ENCODE measurements around the gene MARCHF9. TPM values are rescaled to one million over a fixed set of nuclear protein-coding genes. Genes with fewer than 3 reads are reported as not detected.

MARCHF9 gene
- polyA plus RNA-seq, 10 donors: 6.6 to 10.2 (median 7.9) TPM

DNA sequence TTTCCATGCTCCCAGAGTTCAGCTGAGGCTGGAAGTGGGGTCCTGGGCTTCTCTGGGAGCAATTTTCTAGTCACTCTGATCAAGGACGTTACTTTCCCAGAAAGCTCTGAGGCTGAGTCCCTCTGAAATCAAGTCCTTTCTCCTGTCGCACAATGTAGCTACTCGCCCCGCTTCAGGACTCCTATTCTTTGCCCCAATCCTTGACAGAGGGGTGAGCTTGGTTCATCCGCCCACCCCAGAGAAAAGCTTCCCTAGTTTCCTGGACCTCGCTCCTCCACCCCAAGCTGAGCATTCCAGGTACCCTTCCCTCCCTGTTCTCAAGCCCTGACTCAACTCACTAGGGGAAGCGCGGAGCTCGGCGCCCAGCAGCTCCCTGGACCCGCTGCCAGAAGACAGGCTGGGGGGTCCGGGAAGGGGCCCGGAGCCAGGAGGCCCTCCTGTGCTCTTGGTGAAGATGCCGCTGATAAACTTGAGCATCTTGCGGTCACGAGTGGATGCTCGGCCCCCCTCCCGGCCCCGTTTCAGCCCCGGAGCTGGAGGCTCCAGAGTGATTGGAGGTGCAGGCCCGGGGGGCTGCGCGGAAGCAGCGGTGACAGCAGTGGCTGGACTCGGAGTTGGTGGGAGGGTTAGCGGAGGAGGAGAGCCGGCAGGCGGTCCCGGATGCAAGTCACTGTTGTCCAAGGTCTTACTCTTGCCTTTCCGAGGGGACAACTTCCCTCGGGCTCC, 18.0 kb upstream of the MARCHF9 start:
- DNase-seq: no peak

DNA sequence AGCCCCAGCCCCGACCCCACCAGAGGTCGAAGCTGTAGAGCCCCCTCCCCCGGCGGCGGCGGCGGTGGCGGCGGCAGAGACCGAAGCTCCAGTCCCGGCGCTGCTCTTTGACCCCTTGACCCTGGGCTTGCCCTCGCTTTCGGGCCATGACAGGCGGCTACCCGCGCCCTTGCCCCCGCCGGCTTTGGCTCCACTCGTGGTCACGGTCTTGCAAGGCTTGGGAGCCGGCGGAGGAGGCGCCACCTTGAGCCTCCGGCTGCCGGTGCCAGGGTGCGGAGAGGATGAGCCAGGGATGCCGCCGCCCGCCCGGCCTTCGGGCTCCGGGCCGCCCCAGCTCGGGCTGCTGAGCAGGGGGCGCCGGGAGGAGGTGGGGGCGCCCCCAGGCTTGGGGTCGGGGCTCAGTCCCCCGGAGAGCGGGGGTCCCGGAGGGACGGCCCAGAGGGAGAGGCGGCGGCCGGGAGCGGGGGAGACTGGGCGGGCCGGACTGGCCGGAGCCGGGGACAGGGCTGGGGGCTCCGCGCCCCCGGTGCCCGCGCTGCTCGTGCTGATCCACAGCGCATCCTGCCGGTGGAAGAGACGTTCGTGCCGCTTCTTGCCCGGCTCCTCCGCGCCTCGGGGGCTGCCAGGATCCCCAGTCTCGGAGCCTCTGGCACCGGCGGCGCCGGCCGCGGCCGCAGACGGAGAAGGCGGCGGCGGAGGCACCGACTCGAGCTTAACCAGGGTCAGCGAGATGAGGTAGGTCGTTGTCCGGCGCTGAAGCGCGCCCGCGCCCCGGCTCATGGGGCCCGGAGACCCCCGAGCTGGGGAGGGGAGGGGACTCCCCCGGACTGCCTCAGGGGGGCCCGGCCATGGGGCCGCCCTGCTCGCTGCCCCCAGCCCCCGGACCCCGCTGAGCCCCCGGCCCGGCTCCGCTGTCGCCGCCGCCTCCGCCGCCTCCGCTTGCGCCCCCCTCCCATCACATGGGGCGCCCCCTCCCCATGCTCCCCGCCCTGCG, 17.1 kb upstream of the MARCHF9 start:
- peak in 1 of 3 donors; percentile 64 for DNase-seq

DNA sequence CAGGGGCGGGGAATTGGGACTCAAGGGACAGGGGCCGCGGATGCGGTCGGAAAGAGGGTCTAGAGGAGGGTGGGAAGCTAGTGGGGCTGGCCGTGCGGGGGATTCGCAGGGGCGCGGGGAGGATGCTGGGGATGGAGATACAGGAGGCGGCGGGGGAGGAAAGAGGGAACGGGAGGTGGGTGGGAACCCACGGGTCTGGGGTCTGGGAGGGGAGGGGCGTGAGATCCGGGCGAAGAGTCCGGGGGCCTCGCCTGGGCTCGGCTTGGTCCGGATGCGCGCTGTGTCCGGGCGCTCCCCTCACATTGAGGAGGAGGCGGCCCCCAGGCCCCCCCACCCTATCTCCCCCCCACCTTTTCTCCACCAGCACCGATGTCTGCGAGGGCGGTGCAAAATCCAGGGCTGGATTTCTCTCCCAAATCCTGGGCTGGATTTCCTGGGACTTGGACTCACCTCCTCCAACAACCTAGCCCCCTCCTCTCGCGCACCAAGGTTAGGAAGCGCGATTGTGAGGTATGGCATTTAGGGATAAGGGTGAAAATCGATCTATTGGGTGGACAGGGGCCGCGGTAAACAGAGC, 16.2 kb upstream of the MARCHF9 start, which contains the start of gene AGAP2:
TSS of gene AGAP2 (minus strand) at position 82 of the 577 bp plus-strand sequence. CDS start 496 bp downstream, outside the sequence.
- DNase-seq: peak in 1 of 3 donors; percentile 81

DNA sequence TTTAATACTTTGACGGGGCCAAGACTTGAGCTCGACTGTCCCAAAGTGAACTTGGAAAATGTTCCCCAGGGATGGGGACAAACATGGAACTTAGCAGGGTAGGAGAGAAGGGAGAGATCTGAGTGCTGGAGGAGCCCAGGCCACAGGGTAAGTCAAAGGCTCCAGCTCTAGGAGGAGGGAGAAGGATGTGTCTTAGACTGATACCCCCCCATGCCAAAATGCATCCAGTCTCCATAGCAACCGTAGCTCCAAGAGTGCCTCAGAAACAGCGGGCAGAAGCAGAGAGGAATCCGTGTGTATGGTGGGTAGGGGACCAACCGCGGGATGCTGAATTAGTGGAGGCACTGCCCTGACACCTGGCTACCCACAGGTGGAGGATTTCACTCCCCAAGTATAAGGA, 15.5 kb upstream of the MARCHF9 start:
- DNase-seq: no peak

DNA sequence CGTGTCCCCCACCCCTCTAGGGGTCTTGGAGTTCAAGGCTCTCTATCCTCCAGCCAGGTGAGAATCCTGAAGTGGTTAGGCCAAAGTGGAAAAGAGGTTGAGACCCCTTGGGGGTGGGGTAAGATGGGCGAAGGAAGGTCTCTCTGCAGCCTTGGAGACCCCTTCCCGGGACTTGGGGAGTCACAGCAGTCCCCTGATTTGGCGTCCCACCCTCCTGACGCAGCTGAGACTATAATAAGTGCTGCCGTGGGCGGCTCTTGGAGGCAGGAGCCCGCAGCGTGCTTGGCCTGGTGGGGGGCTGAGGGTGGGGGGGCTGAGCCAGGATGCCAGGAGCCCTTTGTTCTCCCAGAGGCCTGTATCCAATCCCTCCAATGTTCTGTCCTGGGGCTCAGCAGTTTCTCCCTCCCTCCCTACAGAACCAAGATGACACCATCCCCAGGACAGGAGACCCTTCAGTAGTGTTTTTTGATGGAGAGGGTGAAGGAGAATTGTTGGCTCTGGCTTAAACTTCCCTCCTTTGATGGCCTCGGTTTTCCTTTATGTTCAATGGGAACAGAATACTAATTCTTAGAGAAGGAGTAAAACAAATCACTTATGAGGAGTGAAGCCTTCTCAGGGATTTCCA, 14.9 kb upstream of the MARCHF9 start:
- DNase-seq: no peak

DNA sequence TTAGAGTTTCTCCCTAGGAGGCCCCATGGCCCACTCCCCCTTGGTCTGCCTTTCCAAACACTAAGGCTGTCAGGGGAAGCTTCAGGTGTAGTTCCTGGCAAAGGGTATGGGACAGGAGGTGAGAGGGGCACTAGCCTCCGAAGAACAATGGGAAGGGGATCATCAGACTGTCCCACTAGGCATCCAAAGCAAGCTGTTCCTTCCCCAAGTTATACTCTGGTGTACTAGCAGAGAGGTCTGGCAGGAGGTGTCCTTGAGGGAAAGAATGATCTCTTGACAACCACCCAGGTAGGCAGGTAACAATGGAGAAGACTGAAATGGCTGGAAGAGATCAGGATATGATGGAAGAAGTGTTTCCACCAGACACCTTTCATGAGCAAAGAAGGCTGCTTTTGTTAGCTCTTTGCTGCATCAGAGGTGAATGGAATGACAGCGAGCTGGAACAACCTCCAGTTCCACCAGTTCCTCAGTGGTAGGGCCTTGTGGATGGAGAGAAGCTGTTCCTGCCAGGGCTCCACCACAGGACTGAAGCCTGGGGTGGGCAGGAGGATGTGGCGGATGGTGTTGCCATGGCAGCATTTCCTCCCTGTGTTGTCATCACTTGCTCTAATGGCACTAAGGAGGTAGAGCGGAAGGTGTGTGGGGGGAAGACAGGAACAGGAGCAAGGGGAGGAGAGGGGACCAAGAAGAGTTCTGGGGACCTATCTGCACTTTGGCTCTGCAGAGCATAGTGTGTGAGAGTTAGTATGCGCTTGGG, 14.1 kb upstream of the MARCHF9 start:
- DNase-seq: no peak

DNA sequence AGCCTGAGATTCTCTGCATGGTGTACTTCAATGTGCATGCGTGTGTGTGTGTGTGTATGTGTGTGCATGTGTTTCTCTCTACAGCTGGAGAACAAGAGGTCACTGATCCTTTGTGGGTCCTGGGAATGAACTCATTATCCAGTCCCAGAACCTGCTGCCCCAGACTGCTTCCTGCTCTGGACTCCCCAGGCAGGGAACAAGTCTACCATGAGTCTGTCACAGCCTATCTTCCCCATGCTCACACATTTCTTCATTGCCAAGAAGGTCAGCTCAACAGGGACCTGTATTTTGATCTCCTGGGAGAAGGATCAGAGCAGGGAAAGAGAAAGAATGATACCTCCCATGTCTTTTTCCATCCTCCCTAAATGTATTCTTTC, 13.5 kb upstream of the MARCHF9 start:
- no peak for DNase-seq

DNA sequence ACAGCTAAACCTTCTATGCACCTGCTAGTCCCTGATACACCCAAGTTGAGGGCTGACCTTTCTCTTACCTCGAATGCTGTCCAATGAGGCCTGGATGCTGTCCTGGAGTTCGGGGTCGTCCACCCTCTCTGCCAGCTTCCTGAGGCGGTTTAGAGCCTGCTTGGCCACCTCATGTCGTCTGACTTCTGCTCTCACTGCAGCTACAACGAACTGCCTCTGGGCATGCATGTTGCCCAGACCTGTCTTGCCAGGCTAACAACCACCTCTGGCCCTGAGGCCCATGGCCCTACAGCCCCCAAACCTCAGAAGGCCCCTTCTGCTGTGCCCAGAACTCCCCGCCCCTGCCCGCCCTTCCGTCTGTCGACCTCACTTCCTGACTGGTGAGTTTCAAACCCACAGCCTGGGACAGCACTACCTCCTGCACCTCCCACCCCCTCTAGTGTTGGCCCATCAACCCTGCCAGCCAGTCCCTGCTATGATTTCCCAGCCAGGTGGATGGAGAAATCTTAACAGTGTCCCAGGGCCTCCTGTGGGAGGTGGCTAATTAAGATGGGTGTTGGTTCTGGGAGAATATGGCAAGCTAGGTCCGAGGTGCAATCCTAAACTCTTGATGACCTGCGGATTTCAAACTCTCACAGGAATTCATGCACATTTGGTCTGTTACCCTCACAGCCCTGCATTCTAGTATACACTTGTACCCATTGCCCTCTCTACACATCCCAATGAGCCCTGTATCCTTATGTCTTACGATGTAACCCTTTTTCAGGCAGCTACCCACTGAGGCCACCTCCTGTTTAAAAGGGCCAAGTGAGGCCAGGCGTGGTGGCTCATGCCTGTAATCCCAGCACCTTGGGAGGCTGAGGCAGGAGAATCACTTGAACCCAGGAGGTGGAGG, 12.8 kb upstream of the MARCHF9 start:
- DNase-seq: no peak

DNA sequence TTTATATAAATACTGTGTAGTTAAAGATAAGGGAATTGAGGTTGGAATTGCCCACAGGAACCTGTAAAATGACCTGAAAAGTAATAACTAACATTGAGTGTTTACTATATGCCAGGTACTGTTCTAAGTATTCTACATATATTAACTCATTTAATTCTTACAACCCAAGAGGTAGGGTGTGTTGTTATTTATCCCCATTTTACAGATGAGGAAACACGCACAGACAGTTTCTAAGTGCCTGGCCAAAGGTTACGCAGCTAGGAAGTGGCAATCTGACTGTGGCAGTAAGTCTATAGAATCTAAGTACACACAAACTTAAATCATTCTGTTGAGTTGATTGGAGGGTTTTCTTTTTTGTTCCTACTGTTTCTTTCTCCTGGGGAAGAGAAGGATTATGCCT, 11.1 kb upstream of the MARCHF9 start:
- no peak for DNase-seq

DNA sequence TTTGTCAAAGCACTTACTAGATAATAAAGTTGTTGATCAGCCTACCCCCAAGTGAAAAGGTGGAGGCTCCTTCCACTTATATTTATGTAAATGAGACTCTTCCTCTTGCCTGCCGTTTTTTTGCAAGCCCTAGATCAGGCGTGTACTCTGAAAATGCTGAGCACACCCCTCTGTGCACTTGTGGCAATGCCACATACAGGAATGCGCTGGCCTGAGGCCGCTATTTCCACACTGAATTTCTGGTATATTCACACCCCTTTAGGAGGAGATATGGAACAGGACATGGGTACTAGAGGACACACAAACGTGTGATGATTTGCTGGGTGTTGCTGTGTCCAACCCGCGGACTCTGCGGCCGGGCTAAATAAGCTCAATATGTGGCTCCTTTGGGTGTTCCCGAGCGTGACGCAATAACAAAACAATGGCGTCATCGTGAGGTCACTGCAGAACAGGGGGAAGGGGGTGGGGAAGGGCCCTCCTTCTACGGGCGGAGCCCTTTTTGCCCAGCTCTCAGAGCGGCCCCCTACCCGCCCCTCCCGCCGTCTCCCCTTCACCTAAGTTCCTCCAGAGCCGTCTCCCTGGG, 10.6 kb upstream of the MARCHF9 start:
- DNase-seq: no peak

DNA sequence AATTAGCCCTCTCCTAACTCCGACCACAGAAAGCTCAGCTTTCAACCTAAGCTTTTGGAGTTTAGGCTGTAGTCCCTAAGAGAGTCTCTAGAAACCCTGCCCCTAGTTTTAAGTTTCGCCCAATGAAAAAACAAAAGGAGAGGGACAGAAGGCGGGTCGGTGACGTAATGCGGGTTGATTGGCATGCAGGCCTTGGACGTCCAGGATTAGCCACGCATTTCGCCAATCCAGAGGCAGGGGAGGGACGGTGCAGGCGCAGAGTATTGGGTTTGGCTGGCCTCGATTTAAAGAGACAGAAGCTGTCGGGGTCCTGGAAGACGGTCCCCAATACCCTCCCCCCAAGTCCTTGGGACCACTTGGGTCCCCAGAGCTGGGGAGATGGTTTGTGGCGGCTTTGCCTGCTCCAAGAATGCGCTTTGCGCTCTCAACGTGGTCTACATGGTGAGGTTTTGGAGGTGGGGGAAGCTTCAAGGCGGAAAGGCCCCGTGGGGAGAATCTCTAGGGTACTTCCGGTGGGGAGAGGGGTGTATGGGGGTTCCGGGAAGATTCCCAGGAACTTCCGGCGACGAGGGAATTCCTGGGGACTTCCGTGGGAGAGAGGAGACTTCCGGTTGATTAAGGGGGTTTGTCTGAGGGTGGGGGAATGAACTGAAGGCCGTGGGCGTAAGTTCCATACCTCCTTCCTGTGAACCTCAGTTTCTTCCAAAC, 10.0 kb upstream of the MARCHF9 start, which contains the start of gene TSPAN31:
TSS of gene TSPAN31 (plus strand) at position 263 of the 708 bp plus-strand sequence. CDS start at position 379, 116 bp downstream.
- DNase-seq: peak; percentile 98 to 99 (median 99)

DNA sequence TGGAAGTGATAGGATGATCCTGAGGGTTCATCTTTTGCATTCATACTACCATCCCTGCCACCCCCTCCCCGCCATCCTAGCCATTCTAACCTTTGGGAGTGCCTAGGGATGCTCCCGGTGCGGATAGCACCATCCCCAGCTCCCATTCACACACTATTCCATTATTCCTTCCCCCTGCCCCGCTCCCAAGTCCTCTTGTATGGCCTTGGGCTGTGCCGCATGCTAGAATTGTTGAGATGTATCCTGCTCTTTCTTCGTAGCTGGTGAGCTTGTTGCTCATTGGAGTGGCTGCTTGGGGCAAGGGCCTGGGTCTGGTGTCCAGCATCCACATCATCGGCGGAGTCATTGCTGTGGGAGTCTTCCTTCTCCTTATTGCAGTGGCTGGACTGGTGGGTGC, 9.4 kb upstream of the MARCHF9 start:
- no peak for DNase-seq

DNA sequence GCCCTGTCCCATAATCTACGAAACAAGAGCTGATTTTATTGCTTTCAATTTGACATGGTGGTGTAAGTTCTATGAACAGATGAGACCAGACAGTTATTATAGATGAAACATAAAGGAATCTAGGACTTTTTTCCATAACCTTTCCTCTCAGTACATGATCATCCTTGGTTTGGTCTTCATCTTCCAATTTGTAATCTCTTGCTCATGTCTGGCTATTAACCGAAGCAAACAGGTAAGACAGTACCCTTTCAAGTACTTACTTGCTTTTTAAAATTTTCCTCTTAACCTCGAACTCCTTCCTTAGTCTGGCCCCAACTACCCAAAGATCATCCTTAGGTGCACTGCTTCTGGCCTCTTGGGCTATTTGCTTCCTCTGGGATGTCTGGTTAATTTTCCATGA, 8.9 kb upstream of the MARCHF9 start:
- no peak for DNase-seq

DNA sequence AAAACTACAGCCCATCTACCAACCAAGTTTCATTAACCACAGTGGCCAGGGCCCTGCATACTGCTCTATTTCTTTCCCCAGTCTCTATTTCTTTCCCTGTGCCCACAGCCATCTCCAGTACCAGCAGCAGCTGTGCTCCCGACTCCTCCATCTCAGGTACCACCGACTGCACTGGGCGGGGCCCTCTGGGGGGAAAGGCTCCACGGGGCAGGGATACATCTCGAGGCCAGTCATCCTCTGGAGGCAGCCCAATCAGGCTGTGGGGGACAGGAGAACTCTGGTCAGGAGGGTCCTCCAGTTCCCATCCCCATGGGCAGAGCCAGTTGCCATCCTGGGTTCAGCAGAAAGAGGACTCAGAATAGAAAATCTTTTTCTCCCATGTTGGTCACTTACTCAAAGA, 5.8 kb upstream of the MARCHF9 start:
- no peak for DNase-seq

DNA sequence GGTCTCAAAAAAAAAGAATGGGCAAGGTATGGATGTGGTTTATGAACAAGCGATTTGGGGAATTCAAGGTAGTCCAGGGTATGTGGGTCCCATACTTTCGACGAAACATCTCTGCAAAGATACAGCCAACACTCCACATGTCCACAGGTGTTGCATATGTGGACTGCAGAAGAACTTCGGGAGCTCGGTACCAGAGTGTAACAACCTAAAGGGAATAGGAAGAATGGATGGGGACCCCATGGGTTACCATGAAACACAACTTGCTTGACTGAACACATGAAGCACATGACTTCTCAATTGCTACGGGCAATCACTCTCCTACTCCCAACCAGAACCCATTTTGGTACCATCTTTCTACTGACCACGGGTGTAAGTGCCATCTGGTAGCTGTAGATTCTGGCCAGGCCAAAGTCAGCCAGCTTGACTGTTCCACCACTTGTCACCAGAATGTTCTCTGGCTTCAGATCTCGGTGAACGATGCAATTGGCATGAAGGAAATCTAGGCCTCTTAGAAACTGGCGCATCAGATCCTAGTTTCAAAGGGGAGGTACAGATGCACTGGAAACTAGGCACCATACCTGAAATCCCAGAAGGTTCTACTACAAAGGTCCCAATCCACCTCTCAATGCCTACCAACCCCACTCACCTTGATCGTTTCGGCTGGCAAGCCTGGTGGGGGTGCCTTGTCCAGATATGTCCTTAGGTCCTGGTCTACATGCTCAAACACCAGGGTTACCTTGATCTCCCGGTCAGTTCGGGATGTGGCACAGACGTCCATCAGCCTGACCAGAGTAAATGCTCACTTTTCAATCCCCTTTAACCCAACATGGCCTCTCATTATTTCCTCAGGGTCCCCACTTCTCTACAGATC, 4.1 kb upstream of the MARCHF9 start:
- no peak for DNase-seq

DNA sequence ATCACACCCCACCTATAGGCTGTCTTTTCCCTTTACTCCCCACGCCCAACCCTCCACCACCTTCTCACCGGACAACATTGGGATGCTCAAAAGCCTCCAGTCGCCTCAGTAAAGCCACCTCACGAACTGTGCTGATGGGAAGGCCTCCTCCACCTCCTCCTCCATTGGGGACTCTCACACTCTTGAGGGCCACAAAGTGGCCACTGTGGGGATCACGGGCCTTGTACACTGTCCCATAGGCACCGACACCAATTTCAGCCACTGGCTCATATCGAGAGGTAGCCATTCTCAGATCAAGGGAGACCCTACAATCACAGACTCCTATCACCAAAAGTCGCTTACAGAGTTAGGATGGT, 3.5 kb upstream of the MARCHF9 start:
- DNase-seq: no peak

DNA sequence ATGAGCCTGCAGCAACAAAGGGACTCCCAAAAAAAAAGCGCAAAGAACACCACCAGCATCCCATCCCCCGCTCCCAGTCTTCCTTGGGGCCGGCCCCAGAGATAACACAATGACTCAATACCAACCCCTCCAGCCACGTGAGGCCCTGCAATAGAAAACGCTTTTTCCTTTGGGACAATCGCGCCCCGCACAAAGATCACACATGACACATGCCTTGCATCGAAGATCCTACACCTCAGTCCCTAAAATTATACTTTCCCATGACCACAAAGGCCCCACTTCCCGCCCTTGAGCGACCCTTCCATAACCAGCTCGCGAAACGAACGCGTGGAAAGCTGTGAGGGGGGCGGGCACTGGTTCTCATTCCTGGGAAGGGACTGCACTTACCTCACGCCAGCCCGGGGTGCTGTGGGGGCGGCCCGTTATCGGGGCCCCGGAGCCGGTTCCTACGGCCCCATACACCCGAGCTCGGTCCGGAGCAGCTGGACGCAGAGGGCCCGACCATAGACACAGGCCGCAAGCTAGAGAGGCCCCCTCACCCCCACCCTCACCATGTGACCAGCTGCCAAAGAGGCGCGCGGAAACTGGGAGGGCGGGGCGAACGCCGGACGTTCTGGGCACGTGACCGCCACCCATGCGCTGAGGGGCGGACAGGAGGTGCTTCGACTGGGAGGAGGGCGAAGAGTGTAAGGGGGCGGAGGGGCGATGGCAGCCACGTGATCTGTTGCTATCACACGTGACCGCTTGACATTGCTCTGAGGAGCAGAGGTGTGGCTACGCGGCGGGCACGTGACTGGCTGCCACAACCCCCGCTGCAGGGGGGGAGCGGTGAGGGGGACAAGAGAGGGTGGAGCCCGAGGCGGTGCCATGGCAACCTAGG, 2.9 kb upstream of the MARCHF9 start, which contains the start of gene CDK4:
TSS of gene CDK4 (minus strand) at position 523 of the 880 bp plus-strand sequence. CDS start 593 bp downstream, outside the sequence.
- DNase-seq: peak; percentile 99 to 100 (median 99)

All from muscle of back (tissue), 11 donors.